ENCODE measurements around the gene IKBKG. TPM values are rescaled to one million over a fixed set of nuclear protein-coding genes. Genes with fewer than 3 reads are reported as not detected.
"Not testable (repeated sequence)": the region's sequence is repeated elsewhere in the genome, so short reads cannot be mapped to it uniquely, and the experiment has no call there.

IKBKG gene, protein sequence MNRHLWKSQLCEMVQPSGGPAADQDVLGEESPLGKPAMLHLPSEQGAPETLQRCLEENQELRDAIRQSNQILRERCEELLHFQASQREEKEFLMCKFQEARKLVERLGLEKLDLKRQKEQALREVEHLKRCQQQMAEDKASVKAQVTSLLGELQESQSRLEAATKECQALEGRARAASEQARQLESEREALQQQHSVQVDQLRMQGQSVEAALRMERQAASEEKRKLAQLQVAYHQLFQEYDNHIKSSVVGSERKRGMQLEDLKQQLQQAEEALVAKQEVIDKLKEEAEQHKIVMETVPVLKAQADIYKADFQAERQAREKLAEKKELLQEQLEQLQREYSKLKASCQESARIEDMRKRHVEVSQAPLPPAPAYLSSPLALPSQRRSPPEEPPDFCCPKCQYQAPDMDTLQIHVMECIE
- total RNA-seq (31.3 TPM), polyA plus RNA-seq (ENCODE audit: insufficient read depth, low read depth, low replicate concordance) (23.3 TPM)
- long read RNA-seq, donor 1: 0 reads
- long read RNA-seq, donor 2, partial matches to known transcripts: 0 of 5 reads
- long read RNA-seq, donor 2, other reads (novel, unspliced or antisense): 0 of 5 reads
- long read RNA-seq, donor 3, transcript IKBKG-206 (10 exons, 2,299 nt): major isoform, 7 of 8 reads
- long read RNA-seq, donor 3, partial matches to known transcripts: 0 of 8 reads
- long read RNA-seq, donor 3, other reads (novel, unspliced or antisense): 0 of 8 reads
- long read RNA-seq, donor 4, transcript IKBKG-206 (10 exons, 2,299 nt): major isoform, 6 of 6 reads
- long read RNA-seq, donor 4, partial matches to known transcripts: 0 of 6 reads
- long read RNA-seq, donor 4, other reads (novel, unspliced or antisense): 0 of 6 reads
- long read RNA-seq, donor 5: 0 reads
- long read RNA-seq, donor 6, partial matches to known transcripts: 0 of 1 reads
- long read RNA-seq, donor 6, other reads (novel, unspliced or antisense): 0 of 1 reads
- long read RNA-seq, donor 7, transcript IKBKG-206 (10 exons, 2,299 nt): major isoform, 10 of 25 reads
- long read RNA-seq, donor 7, partial matches to known transcripts: 3 of 25 reads
- long read RNA-seq, donor 7, other reads (novel, unspliced or antisense): 10 of 25 reads
- long read RNA-seq, donor 8, partial matches to known transcripts: 7 of 10 reads
- long read RNA-seq, donor 8, other reads (novel, unspliced or antisense): 0 of 10 reads
- long read RNA-seq, donor 9, partial matches to known transcripts: 0 of 1 reads
- long read RNA-seq, donor 9, other reads (novel, unspliced or antisense): 0 of 1 reads
- long read RNA-seq, donor 10, partial matches to known transcripts: 0 of 1 reads
- long read RNA-seq, donor 10, other reads (novel, unspliced or antisense): 0 of 1 reads

DNA sequence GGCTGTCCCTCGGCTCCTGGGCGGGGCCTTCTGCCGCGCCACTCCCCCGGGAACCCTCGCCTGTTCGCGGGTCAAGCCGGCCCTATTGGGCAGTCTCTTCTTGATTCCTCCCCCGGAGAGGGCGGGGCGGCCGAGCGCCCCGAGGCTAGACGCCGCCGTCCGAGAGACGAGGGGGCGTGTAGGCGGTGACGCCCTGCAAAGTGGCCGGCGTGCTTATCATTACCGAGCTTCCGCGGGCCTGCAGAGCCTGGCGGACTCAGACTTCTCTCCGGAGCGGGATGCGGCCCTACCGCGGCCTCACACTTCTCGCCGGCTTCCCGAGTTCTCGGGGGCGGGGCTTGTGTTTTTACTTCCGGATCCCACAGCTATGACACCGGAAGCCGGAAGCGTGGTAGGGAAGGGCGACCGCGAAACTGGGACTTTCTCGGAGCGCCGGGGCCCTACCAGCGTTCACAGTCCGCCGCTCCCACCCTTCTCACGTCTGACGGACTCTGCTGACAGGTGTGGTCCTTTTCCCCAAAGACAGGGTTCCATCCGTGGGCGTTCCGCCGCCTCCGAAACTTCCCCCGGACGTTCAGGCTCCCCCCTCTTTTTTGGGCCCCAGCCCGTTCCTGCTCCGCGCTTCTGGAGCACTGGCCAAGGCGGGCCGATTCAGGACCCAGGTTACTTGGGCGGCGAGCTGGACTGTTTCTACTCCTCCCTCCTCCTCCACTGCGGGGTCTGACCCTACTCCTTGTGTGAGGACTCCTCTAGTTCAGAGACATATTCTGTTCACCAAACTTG lies at the start of gene IKBKG:
TSS of gene IKBKG (plus strand) at position 376 of the 783 bp plus-strand sequence. CDS start 4,383 bp downstream, outside the sequence.
- H3K27me3 ChIP-seq (ENCODE audit: control insufficient read depth, insufficient read depth, low read length): no peaks in the 10 kb centered on the region
- H3K4me1 ChIP-seq (ENCODE audit: control insufficient read depth in 2 of 3, insufficient read depth in 2 of 3, low read depth in 1 of 3, low read length in 3 of 3): peaks cover 0 to 13% (median 0%) of the 10 kb centered on the region in 3 donors
- TF ChIP-seq, protein P1, sequence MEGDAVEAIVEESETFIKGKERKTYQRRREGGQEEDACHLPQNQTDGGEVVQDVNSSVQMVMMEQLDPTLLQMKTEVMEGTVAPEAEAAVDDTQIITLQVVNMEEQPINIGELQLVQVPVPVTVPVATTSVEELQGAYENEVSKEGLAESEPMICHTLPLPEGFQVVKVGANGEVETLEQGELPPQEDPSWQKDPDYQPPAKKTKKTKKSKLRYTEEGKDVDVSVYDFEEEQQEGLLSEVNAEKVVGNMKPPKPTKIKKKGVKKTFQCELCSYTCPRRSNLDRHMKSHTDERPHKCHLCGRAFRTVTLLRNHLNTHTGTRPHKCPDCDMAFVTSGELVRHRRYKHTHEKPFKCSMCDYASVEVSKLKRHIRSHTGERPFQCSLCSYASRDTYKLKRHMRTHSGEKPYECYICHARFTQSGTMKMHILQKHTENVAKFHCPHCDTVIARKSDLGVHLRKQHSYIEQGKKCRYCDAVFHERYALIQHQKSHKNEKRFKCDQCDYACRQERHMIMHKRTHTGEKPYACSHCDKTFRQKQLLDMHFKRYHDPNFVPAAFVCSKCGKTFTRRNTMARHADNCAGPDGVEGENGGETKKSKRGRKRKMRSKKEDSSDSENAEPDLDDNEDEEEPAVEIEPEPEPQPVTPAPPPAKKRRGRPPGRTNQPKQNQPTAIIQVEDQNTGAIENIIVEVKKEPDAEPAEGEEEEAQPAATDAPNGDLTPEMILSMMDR (IDR thresholded peaks at IDR 0.05; ENCODE audit: borderline replicate concordance, extremely low read depth, insufficient read depth): no peak
- peak; percentile 92 to 98 (median 95) for DNase-seq
- FAIRE-seq: no peak
- intact Hi-C loops (cut with DNase I): no loop called here
- no peaks in the 10 kb centered on the region for H3K9me3 ChIP-seq (ENCODE audit: control insufficient read depth in 2 of 3, insufficient read depth in 1 of 3, low read length in 3 of 3)
- H3K9ac ChIP-seq (ENCODE audit: low read length in 3 of 3): peak within 1 kb of the TSS; percentile 69 to 87 (median 70)
- H3K36me3 ChIP-seq (ENCODE audit: control insufficient read depth in 2 of 3, insufficient read depth in 3 of 3, low read length in 3 of 3): no peaks in the 10 kb centered on the region
- H3K4me3 ChIP-seq (ENCODE audit: low read length in 3 of 3): peak within 1 kb of the TSS; percentile 62 to 93 (median 88)
- H3K27ac ChIP-seq (ENCODE audit: low read depth in 2 of 2, low read length in 2 of 2): peak within 1 kb of the TSS; percentile 59 to 80

DNA sequence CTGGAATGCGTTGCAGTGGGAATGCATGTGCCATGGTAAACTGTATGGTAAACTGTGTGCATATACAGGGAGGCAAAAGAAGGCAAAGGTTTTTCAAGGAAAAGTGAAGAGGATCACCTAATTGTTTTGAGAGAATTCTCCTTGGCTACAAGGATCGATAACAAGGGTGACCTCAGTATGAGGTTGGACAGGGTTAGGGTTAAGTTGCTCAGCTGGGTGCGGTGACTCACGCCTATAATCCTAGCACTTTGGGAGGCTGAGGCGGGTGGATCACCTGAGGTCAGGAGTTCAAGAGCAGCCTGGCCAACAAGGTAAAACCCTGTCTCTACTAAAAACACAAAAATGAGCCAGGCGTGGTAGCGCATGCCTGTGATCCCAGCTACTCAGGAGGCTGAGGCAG lies 46.0 kb upstream of the IKBKG start:
- DNase-seq; H3K27ac ChIP-seq (ENCODE audit: low read depth in 2 of 2, low read length in 2 of 2); H3K4me1 ChIP-seq (ENCODE audit: control insufficient read depth in 2 of 3, insufficient read depth in 2 of 3, low read depth in 1 of 3, low read length in 3 of 3); intact Hi-C loops (cut with DNase I); H3K4me3 ChIP-seq (ENCODE audit: low read length in 3 of 3); FAIRE-seq; H3K9me3 ChIP-seq (ENCODE audit: control insufficient read depth in 2 of 3, insufficient read depth in 1 of 3, low read length in 3 of 3); H3K9ac ChIP-seq (ENCODE audit: low read length in 3 of 3); H3K36me3 ChIP-seq (ENCODE audit: control insufficient read depth in 2 of 3, insufficient read depth in 3 of 3, low read length in 3 of 3); H3K27me3 ChIP-seq (ENCODE audit: control insufficient read depth, insufficient read depth, low read length): not testable (repeated sequence)

DNA sequence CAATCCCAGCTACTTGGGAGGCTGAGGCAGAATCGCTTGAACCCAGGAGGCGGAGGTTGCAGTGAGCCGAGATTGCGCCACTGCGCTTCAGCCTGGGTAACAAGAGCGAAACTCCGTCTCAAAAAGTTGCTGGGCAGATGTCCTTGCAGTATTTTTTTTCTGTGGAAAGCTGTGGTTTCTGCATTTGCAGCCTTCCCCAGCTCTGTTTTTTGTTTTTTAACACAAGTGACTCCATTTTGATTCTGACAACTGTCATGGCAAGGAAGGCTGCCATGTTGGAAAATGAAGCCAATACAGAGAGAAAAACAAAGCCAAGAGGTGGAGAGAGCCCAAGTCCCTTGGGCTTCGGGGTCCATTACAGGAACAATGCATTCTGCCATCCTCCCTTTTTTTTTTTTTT lies 45.3 kb upstream of the IKBKG start:
- no peaks in the 10 kb centered on the region for H3K27me3 ChIP-seq (ENCODE audit: control insufficient read depth, insufficient read depth, low read length)
- no peaks in the 10 kb centered on the region for H3K9me3 ChIP-seq (ENCODE audit: control insufficient read depth in 2 of 3, insufficient read depth in 1 of 3, low read length in 3 of 3)
- TF ChIP-seq, protein P1 (IDR thresholded peaks at IDR 0.05; ENCODE audit: borderline replicate concordance, extremely low read depth, insufficient read depth): no peak
- no peak for FAIRE-seq
- no peak overlapping the region for H3K27ac ChIP-seq (ENCODE audit: low read depth in 2 of 2, low read length in 2 of 2)
- intact Hi-C loops (cut with DNase I): no loop called here
- H3K4me1 ChIP-seq (ENCODE audit: control insufficient read depth in 2 of 3, insufficient read depth in 2 of 3, low read depth in 1 of 3, low read length in 3 of 3): no peaks in the 10 kb centered on the region
- H3K9ac ChIP-seq (ENCODE audit: low read length in 3 of 3): no peak overlapping the region
- no peak overlapping the region for H3K4me3 ChIP-seq (ENCODE audit: low read length in 3 of 3)
- no peak for DNase-seq
- no peaks in the 10 kb centered on the region for H3K36me3 ChIP-seq (ENCODE audit: control insufficient read depth in 2 of 3, insufficient read depth in 3 of 3, low read length in 3 of 3)
